HG02678 (cell line): Measurements from ENCODE around the gene ATP1B3.
"Not testable (repeated sequence)": the region's sequence is repeated elsewhere in the genome, so short reads cannot be mapped to it uniquely, and the experiment has no call there.

ENCODE experiments used
- ATAC-seq: cut with Tn5 transposase; IDR thresholded peaks from one replicate; pipeline ENCODE4 v1.9.1; 2021; ENCODE audit warnings: mild to moderate bottlenecking, moderate library complexity; ENCODE audit not compliant: unreplicated experiment

The ATP1B3 gene

GRCh38 chr3:141941093-141941492, 64.7 kb downstream of the ATP1B3 start:
- ATAC-seq = no peak

- ATAC-seq = no peak
Observed at GRCh38 chr3:141942006-141942405, 65.6 kb downstream of the ATP1B3 start.

- no peak for ATAC-seq
Observed at GRCh38 chr3:141945726-141946485, 69.5 kb downstream of the ATP1B3 start.

GRCh38 chr3:141949399-141949798, 73.0 kb downstream of the ATP1B3 start:
- no peak for ATAC-seq

- no peak for ATAC-seq
Observed at GRCh38 chr3:141949972-141950371, 73.5 kb downstream of the ATP1B3 start.

GRCh38 chr3:141950572-141951493, 74.4 kb downstream of the ATP1B3 start:
- ATAC-seq = no peak

- no peak for ATAC-seq
Observed at GRCh38 chr3:141952611-141953010, 76.2 kb downstream of the ATP1B3 start.

- ATAC-seq = no peak
Observed at GRCh38 chr3:141955175-141955574, 78.7 kb downstream of the ATP1B3 start.

GRCh38 chr3:141959589-141960554, 83.4 kb downstream of the ATP1B3 start:
- ATAC-seq = no peak

- ATAC-seq = no peak
Observed at GRCh38 chr3:141960731-141961130, 84.3 kb downstream of the ATP1B3 start.

GRCh38 chr3:141963301-141963700, 86.9 kb downstream of the ATP1B3 start:
- no peak for ATAC-seq

- no peak for ATAC-seq
Observed at GRCh38 chr3:141965471-141965870, 89.0 kb downstream of the ATP1B3 start.

- ATAC-seq = no peak
Observed at GRCh38 chr3:141969711-141970110, 93.3 kb downstream of the ATP1B3 start.

- no peak for ATAC-seq
Observed at GRCh38 chr3:141971571-141971970, 95.1 kb downstream of the ATP1B3 start.

GRCh38 chr3:141972399-141972798, 96.0 kb downstream of the ATP1B3 start:
- ATAC-seq = no peak

- not testable (repeated sequence) for ATAC-seq
Observed at GRCh38 chr3:141974777-141975176, 98.3 kb downstream of the ATP1B3 start.
